Neural cell (in vitro differentiated cells): ENCODE data around the gene CD52.

Experiments used
- CTCF ChIP-seq: fragments of 450-650 bp; IDR thresholded peaks from 2 replicates; pipeline ENCODE4 v1.5.1; 2014; ENCODE audit warnings: antibody characterized with exemption, mild to moderate bottlenecking, moderate library complexity; ENCODE audit not compliant: poor library complexity, severe bottlenecking
- MXI1 ChIP-seq: fragments of 450-650 bp; conservative IDR thresholded peaks from 2 replicates; pipeline ENCODE4 v1.6.1; 2014; ENCODE audit warnings: antibody characterized with exemption, mild to moderate bottlenecking; ENCODE audit not compliant: poor library complexity, severe bottlenecking

- TF ChIP-seq MXI1 (no peak), CTCF (no peak)
Measured at GRCh38 chr1:26282401-26282918, 35.3 kb upstream of the CD52 start.
